HG02938 (cell line): Measurements from ENCODE around the gene CDH23.

ENCODE experiments used
- ATAC-seq: cut with Tn5 transposase; IDR thresholded peaks from one replicate; pipeline ENCODE4 v1.9.1; 2021; ENCODE audit warnings: mild to moderate bottlenecking, moderate library complexity; ENCODE audit not compliant: unreplicated experiment

The CDH23 gene

DNA sequence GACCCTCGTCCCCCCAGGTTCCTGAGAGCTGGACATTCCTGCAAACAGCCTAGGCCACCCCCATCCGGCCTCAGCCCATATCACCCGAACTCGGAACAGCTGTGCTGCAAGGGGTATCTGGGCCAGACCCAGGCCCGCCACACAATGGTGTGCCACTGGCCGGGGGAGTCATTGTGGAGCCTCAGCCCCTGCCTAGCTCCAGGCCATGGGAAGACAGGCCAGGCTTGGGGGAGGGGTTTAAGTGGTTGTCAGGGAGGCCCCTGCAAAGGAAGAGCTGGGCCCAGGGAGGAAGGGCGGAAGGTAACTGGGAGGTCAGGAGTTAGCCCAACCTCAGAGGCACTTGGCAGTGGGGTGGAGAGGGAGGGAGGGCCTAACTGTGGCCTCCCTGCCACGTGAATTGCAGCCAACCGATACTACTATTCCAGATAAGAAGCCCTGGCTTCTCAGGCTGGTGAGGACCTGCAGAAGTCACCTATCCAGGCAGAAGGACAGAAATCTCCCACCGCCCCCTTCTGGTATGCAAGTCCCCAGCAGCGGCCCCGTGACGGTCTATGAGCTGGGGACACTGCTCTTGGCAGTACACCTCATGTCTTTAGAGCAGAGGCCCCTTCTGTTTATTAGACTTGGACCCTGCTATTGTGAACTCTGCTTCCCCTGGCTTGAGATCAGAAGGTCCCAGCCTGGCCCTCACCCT, 349.8 kb downstream of the CDH23 start:
- ATAC-seq, result no peak

- no peak for ATAC-seq
Observed at GRCh38 chr10:71747039-71747531, 350.4 kb downstream of the CDH23 start.

DNA sequence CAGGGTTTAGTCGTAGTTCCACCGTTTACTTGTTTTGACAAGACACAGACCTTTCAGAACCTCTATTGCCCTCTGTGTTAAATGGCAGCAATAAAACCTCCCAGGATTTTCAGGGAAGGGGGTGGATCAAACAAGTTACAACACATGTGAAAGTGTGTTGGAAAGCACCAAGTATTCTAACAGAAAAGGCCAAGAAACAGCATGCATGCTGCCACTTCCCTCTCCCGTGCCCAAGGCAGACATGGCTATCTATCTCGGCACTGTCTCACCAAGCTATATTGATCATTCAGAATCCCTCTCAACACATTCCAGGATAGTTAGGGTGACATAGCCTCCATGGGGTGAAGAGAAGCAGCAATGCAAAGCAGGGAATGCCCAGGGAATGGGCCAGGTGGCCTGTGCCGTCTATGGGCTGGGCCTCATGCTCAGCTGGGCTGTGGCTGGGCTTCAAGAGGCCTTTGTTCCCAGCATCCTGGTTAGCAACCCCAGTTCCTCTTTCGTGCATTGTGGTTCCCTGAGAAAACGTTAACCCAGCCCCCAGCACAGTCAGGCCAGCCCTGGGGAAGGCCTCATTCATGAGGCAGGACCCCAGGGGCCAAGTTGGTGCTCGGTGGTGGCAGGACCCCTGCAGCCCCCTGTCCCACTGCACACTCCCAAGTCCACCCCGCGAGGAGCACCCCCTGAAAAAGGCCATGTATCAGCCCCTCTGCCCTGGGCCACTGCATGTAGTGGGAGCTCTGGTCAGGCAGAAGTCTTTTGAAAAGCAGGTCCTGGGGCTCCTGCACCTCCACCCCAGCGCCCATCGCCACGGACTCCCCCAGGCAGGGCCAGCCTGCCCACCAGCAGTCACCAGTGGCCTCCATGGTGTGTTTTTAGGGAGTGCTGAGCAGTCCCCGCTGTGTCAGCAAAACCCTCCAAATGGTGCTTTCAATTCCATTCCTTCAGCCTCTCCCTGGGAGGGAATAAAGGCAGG, 351.1 kb downstream of the CDH23 start:
- ATAC-seq, result no peak

- ATAC-seq, result no peak
Observed at GRCh38 chr10:71748671-71749191, 352.0 kb downstream of the CDH23 start.

GRCh38 chr10:71749396-71749795, 352.7 kb downstream of the CDH23 start:
- no peak for ATAC-seq

- no peak for ATAC-seq
Observed at GRCh38 chr10:71750124-71750841, 353.6 kb downstream of the CDH23 start.

- no peak for ATAC-seq
Observed at GRCh38 chr10:71750986-71751385, 354.3 kb downstream of the CDH23 start.

DNA sequence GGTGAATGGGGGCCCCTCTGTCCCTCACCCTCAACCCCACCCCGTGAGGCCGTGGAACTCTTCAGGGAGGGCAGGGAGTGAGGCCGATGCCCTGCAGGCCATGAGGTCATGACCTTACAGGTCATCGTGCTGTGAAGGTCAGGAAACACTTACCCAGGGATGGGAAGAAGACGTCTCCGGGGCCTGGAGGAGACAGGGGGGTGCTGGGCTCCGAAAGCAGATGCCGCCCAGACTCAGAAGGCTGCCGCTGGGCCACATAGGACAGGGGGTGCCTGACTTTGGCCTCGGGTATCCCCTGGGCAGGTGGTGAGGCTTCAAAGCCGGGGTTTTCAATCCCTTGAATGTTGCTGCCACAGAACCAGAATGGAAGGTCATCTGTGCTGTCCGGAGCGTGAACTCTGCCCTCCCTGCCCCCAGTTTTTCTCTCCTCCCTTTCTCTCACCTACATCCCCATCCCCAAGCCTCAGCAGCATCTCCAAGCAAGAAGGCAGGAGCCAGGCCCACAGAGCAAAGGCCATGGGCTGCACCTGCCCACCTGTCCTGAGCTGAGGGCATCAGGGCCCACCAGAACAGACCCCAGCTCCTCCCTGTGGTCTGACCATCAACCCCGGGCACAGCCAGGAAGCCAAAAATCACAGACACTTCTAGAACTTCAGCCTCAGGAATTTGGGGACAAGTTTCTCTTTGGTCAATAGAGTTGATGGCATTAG, 354.9 kb downstream of the CDH23 start:
- ATAC-seq, result no peak

- ATAC-seq, result no peak
Observed at GRCh38 chr10:71752391-71753090, 355.8 kb downstream of the CDH23 start.

DNA sequence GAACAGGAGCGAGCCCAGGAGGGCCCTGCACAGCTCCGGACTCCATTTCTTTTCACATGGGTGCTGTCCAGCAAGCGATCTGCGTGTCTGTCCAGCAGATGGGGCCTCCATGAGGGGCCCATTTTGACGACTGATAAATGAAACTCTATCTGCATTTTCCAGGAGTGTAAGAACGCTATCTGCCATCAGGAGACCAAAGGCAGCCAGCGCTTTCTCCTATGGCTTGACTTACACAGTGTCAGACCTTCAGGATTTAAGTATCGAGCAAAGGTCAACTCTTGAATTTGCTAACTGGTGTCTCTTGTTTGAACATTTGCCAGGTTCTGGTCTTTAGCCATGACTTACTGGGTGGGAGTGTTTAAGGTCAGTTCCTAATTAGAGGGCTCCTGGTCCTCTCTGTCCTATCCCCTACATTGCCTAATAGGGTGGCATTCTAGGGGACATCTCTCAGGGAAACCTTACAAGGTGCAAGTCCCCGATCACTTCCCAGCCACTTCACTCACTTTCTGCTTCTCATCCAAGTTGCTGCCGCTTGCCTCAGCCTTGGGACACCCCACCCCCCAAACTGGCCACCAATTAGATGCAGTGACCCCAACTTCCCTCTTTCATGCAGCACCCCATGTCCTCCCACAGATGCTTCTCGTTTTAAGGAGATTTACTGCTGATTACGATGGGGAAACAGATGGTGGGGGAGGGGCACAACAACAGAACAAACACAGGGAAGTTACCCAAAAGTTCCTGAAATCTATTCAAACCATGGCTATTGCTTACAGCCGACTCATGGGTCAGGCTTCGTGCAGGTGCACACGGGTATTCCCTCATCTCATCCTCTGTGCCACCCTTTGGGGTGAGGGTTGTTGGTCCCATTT, 356.6 kb downstream of the CDH23 start:
- no peak for ATAC-seq

GRCh38 chr10:71753960-71754505, 357.3 kb downstream of the CDH23 start:
- ATAC-seq, result no peak

GRCh38 chr10:71754562-71754961, 357.8 kb downstream of the CDH23 start:
- ATAC-seq, result no peak

GRCh38 chr10:71755179-71755879, 358.6 kb downstream of the CDH23 start:
- ATAC-seq, result no peak

DNA sequence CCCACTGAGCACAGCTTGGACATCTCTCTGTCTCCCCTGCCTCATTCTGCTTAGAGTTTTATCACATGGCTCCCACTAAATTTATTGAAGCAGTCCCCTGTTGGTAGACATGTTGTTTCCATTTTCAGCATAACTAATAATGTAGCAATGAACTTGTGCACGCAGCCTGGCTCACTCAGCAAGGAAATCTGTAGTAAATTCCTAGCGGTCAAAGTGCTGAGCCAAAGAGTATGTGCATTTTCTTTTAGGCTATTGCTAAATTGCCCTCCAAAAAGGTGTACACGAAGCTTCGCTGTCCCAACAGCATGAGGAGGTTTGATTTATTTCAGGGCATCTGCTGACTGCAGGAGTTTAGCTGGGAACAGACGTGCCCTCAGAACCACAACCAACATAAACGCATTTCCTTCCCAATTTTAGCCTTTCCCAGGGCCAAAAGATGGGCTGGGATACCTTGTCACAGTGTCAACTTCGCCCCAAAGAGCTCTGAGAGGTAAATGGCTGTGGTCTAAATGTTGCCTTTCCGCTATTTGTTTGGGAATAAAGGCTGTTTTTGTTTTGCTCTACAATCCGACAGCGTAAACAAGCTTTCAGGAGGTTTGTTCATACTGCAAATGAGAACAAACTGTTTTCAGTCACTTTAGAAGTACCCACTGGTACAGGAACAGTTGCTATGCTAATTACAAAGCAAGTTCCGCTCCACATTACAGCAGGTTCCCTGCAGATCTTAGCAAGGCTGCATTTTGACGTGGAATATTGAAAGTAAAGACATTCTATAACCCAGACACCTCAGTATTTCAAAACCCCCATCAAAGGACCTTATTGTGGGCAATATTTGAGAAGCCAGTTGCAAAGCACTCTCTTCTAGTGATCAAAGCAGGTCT, 359.8 kb downstream of the CDH23 start:
- ATAC-seq, result no peak

DNA sequence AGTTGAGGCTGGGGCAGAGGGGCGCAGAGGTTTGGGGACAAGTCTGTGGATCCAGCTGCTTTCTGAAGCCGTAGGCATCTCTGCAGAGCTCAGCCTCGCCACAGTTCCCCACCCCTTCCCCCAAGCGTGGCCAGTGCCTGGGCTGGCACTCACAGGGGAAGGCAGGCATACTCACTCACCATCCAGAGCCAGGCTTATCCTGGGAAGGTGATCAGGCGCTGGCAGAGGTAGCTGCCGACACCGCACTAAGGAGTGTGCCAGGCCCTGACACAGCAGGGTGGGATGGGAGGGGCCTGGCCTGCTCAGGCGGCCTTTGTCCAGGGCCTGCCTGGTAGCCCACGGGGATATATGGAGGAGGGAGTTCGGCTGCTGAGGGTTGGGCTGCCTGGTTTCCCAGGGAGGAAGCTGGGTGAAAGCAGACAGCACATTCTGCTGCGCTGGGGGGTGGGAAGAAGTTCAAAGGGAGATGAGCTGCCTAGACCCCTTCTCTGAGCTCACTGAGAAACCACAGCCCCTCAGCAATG, 360.7 kb downstream of the CDH23 start:
- ATAC-seq, result no peak

DNA sequence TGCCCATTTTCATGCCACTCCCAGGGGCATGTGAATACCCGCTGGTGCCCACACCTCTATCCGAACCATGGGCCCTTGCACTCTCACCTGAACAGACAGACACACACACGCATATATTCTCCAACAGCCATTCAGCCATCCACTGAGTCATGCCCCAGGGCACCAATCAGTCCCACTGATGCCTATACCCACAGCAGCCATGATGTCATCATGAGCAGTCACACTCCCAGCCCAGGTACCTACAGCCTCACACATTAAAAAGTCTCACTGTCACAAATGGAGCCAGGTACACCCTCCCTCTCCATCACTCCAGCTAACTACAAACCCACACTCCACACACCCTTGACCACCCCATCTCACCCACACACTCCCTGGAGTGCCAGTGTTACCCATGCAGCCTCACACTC, 364.4 kb downstream of the CDH23 start:
- no peak for ATAC-seq
